ENCODE measurements around the gene ERMP1. TPM values are rescaled to one million over a fixed set of nuclear protein-coding genes. Genes with fewer than 3 reads are reported as not detected.

ERMP1 gene
- total RNA-seq, 4 donors from 2014 or later: 21.4 to 24.4 (median 22.7) TPM

DNA sequence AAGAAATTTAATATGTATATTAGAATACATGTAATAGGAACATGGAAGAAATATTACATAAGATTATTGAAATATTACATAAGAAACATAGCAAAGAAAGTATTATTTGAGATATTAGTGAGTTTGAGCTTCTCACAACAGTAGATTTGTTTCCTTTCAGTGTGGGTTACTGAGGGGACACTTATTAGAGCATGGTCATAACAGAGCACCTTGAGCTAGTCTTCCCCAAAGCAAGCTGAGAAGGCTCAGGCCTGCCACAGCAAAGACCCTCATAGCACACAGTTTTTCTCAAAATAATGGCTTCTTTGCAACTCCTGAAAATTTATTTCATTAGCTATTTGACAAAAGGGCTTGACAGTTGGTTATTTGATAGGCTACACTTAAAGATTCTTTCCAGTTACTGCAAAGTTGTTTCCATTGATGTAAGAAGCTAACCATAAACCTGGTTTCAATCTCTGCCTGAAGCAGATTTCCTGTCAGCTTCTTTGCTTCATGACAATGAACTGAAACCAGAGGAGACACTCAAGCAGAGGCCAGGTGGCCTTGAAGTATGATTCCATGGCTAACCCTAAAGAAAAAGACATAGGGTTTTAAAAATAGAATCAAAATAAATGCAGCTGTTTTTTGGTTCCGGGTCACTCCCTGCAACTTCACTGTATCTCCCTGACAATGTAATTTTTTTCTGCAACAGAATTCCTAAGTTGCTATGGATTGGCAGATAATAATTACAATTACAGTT, 68.6 kb downstream of the ERMP1 start:
- Histone ChIP-seq H3K36me3 (peaks cover 89% of the 10 kb centered on the region), H3K27ac (no peak overlapping the region), H3K4me3 (no peak overlapping the region), H3K27me3 (no peaks in the 10 kb centered on the region), H3K9me3 (no peaks in the 10 kb centered on the region), H3K4me1 (no peaks in the 10 kb centered on the region)
- no peak for DNase-seq (ENCODE audit: low spot score in 2 of 2)
- 86% methylated on average over 1 of the region's 1 CpG for WGBS
- TF ChIP-seq, protein P1, sequence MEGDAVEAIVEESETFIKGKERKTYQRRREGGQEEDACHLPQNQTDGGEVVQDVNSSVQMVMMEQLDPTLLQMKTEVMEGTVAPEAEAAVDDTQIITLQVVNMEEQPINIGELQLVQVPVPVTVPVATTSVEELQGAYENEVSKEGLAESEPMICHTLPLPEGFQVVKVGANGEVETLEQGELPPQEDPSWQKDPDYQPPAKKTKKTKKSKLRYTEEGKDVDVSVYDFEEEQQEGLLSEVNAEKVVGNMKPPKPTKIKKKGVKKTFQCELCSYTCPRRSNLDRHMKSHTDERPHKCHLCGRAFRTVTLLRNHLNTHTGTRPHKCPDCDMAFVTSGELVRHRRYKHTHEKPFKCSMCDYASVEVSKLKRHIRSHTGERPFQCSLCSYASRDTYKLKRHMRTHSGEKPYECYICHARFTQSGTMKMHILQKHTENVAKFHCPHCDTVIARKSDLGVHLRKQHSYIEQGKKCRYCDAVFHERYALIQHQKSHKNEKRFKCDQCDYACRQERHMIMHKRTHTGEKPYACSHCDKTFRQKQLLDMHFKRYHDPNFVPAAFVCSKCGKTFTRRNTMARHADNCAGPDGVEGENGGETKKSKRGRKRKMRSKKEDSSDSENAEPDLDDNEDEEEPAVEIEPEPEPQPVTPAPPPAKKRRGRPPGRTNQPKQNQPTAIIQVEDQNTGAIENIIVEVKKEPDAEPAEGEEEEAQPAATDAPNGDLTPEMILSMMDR (IDR thresholded peaks at IDR 0.05): no peak
- no peak for TF ChIP-seq POLR2AphosphoS5 (IDR thresholded peaks at IDR 0.05)
- TF ChIP-seq POLR2A (IDR thresholded peaks at IDR 0.05): no peak
- TF ChIP-seq EP300 (IDR thresholded peaks at IDR 0.05): no peak

DNA sequence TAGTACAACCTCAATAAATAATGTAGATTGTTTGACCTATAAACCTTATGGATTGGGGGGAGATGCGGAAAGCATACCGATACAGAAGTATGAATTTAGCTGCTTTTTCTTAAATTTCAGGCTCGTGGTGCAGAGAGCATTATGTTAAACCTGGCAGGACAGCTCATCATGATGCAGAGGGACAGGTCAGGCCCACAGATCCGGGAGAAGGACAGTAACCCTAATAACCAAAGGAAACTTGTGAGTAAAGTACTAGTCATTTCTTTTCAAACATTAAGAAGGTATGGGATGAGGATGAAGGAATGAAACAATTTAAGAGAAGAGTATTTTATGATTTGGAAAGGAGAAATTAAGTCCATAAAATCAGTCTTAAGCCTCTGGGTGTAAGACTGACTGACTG, 70.5 kb downstream of the ERMP1 start:
- TF ChIP-seq EP300 (IDR thresholded peaks at IDR 0.05) (no peak), POLR2AphosphoS5 (IDR thresholded peaks at IDR 0.05) (no peak), POLR2A (IDR thresholded peaks at IDR 0.05) (no peak)
- TF ChIP-seq, protein P1 (IDR thresholded peaks at IDR 0.05): no peak
- DNase-seq (ENCODE audit: low spot score in 2 of 2): no peak
- Histone ChIP-seq H3K9me3 (no peaks in the 10 kb centered on the region), H3K27me3 (no peaks in the 10 kb centered on the region), H3K27ac (no peak overlapping the region), H3K4me3 (no peak overlapping the region), H3K4me1 (no peaks in the 10 kb centered on the region), H3K36me3 (peaks cover 83% of the 10 kb centered on the region)
- WGBS: 93% methylated on average over 4 of the region's 4 CpGs

DNA sequence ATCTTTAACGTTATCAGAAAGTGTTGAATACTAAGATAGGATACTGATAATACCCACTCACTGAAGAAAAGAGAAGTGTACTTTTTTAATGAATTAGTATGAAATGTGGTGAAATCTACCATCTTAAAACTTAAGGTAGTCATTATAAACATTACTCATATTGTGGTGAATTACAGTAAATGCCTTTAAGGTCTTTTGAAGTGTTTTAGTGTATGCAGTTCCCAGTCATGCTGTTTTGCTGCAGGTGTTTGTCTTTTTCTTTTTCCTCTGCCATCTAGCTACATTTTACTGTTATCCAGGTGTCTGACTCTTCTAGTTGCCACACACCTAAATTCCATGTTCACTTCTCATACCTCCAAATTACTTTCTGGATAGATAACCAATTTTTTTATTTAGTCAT, 72.6 kb downstream of the ERMP1 start:
- peaks cover 77% of the 10 kb centered on the region for H3K36me3 ChIP-seq
- WGBS: 85% methylated on average over 1 of the region's 1 CpG
- H3K4me1 ChIP-seq: no peaks in the 10 kb centered on the region
- TF ChIP-seq POLR2A (IDR thresholded peaks at IDR 0.05) (no peak), POLR2AphosphoS5 (IDR thresholded peaks at IDR 0.05) (no peak), EP300 (IDR thresholded peaks at IDR 0.05) (no peak)
- TF ChIP-seq, protein P1 (IDR thresholded peaks at IDR 0.05): no peak
- no peaks in the 10 kb centered on the region for H3K9me3 ChIP-seq
- H3K27me3 ChIP-seq: no peaks in the 10 kb centered on the region
- no peak overlapping the region for H3K4me3 ChIP-seq
- DNase-seq (ENCODE audit: low spot score in 2 of 2): no peak
- H3K27ac ChIP-seq: no peak overlapping the region

DNA sequence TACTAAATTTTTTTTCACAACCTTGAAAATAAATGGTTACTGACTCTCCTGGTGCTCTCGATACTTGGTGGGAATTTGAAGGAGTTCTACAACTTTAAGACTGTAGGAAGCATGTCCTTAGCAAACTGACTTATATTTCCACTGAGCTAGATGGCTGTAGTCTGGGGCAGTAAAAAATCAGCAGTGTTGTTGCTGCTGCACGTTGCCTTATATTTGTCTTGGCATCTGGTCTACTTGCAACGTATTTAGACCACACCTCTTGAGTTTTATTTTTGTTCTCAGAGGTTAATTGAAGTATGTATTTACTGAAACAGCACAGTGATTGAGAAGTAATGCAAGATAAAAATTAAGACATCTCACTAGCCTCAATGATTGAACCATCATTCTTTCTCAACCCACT, 76.3 kb downstream of the ERMP1 start:
- H3K9me3 ChIP-seq: no peaks in the 10 kb centered on the region
- H3K36me3 ChIP-seq: peaks cover 63% of the 10 kb centered on the region
- TF ChIP-seq, protein P1 (IDR thresholded peaks at IDR 0.05): no peak
- TF ChIP-seq POLR2AphosphoS5 (IDR thresholded peaks at IDR 0.05) (no peak), EP300 (IDR thresholded peaks at IDR 0.05) (no peak), POLR2A (IDR thresholded peaks at IDR 0.05) (no peak)

DNA sequence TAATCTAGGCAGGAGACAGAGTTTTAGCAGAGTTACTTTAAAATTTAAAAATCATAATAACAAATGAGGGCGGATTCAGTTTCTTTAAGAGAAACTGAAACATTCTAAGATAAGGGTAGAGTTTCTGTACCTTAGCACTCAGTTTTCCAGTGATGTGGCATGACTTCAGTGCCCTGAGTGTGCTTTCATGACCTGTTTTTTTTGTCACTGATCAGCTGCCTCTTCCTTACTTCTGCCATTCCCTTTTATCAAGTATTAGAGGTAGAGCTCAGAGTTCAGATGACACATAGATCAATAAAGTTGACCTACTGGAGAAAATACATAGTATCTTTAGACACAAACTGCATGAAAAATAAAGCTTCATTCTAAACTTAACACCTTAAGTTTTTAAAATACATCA, 82.3 kb downstream of the ERMP1 start:
- no peak for DNase-seq (ENCODE audit: low spot score in 2 of 2)
- WGBS: 97% methylated on average over 1 of the region's 1 CpG
- no peak for TF ChIP-seq POLR2A (IDR thresholded peaks at IDR 0.05)
- Histone ChIP-seq H3K4me1 (no peaks in the 10 kb centered on the region), H3K27ac (no peak overlapping the region), H3K4me3 (no peak overlapping the region), H3K9me3 (no peaks in the 10 kb centered on the region), H3K27me3 (no peaks in the 10 kb centered on the region), H3K36me3 (peaks cover 72% of the 10 kb centered on the region)

More for the DNA sequence above, 76.3 kb downstream of the ERMP1 start:
- no peak overlapping the region for H3K4me3 ChIP-seq
- WGBS: 85% methylated on average over 3 of the region's 3 CpGs
- H3K27me3 ChIP-seq: no peaks in the 10 kb centered on the region
- no peak overlapping the region for H3K27ac ChIP-seq
- H3K4me1 ChIP-seq: no peaks in the 10 kb centered on the region
- DNase-seq (ENCODE audit: low spot score in 2 of 2): no peak
